Fibroblast of lung (primary cell): ENCODE results near the gene TINCR.

ENCODE experiments used
- EZH2 ChIP-seq: IDR thresholded peaks from 2 replicates; pipeline ENCODE4 v1.5.1; 2012; ENCODE audit warnings: low read length, control low read depth, mild to moderate bottlenecking; ENCODE audit errors: missing control alignments
- TF ChIP-seq, protein P1 (sequence below), 2 donors: IDR thresholded peaks in 1 of 2; conservative IDR thresholded peaks in 1 of 2; 1 replicate in 1 of 2; 2 replicates in 1 of 2; pipeline ENCODE4 v1.5.1; 2011 to 2012; ENCODE audit warnings: low read length in 2 of 2, control low read depth in 1 of 2, inconsistent platforms in 1 of 2, low read depth in 1 of 2, mild to moderate bottlenecking in 1 of 2

DNA sequence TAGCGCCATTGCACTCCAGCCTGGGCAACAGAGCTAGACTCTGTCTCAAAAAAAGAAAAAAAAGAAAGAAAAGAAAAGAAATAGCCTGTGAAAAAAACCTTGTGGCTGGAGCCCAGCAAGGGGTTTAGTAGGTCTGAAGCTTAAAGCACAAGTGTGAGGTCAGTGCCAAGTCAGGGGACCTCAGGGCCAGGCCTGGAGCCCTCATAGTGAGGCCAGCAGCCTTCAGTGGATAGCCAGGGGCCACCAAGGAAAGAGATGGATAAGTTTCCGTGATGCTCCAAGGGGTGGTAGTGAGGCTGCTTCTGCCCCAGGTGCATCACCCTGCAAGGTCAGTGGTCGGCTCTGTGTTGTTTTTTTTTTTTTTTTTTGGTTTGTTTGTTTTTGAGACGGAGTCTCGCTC, 12.9 kb downstream of the TINCR start:
- TF ChIP-seq, protein P1, sequence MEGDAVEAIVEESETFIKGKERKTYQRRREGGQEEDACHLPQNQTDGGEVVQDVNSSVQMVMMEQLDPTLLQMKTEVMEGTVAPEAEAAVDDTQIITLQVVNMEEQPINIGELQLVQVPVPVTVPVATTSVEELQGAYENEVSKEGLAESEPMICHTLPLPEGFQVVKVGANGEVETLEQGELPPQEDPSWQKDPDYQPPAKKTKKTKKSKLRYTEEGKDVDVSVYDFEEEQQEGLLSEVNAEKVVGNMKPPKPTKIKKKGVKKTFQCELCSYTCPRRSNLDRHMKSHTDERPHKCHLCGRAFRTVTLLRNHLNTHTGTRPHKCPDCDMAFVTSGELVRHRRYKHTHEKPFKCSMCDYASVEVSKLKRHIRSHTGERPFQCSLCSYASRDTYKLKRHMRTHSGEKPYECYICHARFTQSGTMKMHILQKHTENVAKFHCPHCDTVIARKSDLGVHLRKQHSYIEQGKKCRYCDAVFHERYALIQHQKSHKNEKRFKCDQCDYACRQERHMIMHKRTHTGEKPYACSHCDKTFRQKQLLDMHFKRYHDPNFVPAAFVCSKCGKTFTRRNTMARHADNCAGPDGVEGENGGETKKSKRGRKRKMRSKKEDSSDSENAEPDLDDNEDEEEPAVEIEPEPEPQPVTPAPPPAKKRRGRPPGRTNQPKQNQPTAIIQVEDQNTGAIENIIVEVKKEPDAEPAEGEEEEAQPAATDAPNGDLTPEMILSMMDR (conservative IDR thresholded peaks at IDR 0.05 in 1 of 2, IDR thresholded peaks at IDR 0.05 in 1 of 2; ENCODE audit: low read depth in 1 of 2, low read length in 2 of 2), result no peak
- no peak for TF ChIP-seq EZH2
